Gastroesophageal sphincter (tissue), 4 donors: ENCODE data around the gene PSORS1C2. TPM values are rescaled to one million over a fixed set of nuclear protein-coding genes. Genes with fewer than 3 reads are reported as not detected.

Experiments
- ATAC-seq: fragments of 150-250 bp; one replicate; pipeline ENCODE4 v1.9.1; 2016; ENCODE audit warnings: mild to moderate bottlenecking, moderate library complexity
- H3K27ac ChIP-seq, 4 donors: fragments of 200-600 bp; sonication (generic) in 3 of 4; 1 replicate in 3 of 4; 2 replicates in 1 of 4; pipeline ENCODE4 v1.5.1; 2016 to 2019
- H3K27me3 ChIP-seq: fragments of 200-600 bp; sonication (generic); one replicate; pipeline ENCODE4 v1.5.1; 2019
- H3K36me3 ChIP-seq, 2 donors: fragments of 200-600 bp; sonication (generic); one replicate each; pipeline ENCODE4 v1.5.1; 2019; ENCODE audit warnings: control low read depth in 1 of 2
- H3K4me1 ChIP-seq, 3 donors: fragments of 200-600 bp; sonication (generic); 1 replicate in 2 of 3; 2 replicates in 1 of 3; pipeline ENCODE4 v1.5.1; 2016 to 2019; ENCODE audit warnings: control low read depth in 2 of 3
- H3K4me3 ChIP-seq, 2 donors: fragments of 200-600 bp; sonication (generic); one replicate each; pipeline ENCODE4 v1.5.1; 2019; ENCODE audit warnings: mild to moderate bottlenecking in 1 of 2, moderate library complexity in 1 of 2
- H3K9me3 ChIP-seq, 3 donors: fragments of 200-600 bp; sonication (generic); one replicate each; pipeline ENCODE4 v1.5.1; 2017 to 2019; ENCODE audit warnings: control low read depth in 2 of 3
- CTCF ChIP-seq, 4 experiments: fragments of 200-600 bp in 2 of 4; fragments of 450-650 bp in 2 of 4; sonication (generic) in 1 of 4; IDR thresholded peaks; one replicate each; pipeline ENCODE4 v1.5.1; 2017 to 2019; ENCODE audit warnings: antibody characterized with exemption in 4 of 4, mild to moderate bottlenecking in 2 of 4, moderate library complexity in 2 of 4
- EP300 ChIP-seq: sonication (generic); formaldehyde crosslinking; IDR thresholded peaks from one replicate; pipeline ENCODE4 v1.6.1; 2017; ENCODE audit warnings: antibody characterized with exemption, mild to moderate bottlenecking
- POLR2A ChIP-seq, 2 donors: fragments of 450-650 bp; IDR thresholded peaks; one replicate each; pipeline ENCODE4 v1.6.1; 2017; ENCODE audit warnings: antibody characterized with exemption in 2 of 2, mild to moderate bottlenecking in 2 of 2, moderate library complexity in 1 of 2
- POLR2AphosphoS5 ChIP-seq: sonication (generic); formaldehyde crosslinking; IDR thresholded peaks from one replicate; pipeline ENCODE4 v1.6.1; 2017; ENCODE audit warnings: antibody characterized with exemption
- WGBS, 2 donors: methylation state at CpG; one replicate each; pipeline ENCODE4 v1.1.5; 2018; ENCODE audit warnings: low coverage in 1 of 2; 5-methylcytosine and 5-hydroxymethylcytosine counted together
- total RNA-seq, 4 donors: library from RNA; depleted of rRNA; stranded (reverse); fragments of >200 nt; gene quantifications; one replicate each; pipeline ENCODE4 v1.1.0, GENCODE V29; 2016

Gene PSORS1C2
- total RNA-seq, 4 donors from 2014 or later: not detected

DNA sequence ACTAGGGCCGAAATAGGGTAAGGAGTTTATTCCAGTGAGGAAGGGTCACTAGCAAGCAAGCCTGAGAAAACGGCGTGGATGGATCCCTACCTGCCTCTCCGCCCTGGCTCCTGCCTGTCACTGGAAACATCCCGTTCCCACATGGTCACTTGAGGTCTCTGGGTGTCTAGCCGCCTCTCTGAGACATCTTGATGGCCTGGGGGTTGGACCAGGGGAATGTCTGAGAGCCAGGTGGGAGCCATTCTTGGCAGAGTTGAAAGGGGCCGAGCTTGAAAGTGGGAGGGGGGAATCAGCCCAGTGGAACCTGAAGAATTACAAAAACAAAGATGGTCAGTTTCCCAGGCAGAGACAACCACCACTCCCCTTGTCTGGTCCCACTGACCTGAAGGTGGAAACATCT lies 17.8 kb upstream of the PSORS1C2 start:
- H3K36me3 ChIP-seq: peaks cover 0 to 30% of the 10 kb centered on the region in 2 donors
- peaks cover 0 to 27% (median 14%) of the 10 kb centered on the region in 3 donors for H3K4me1 ChIP-seq
- 40 to 83% methylated on average over 1 to 7 of the region's 7 CpGs for WGBS, 2 donors
- TF ChIP-seq CTCF (IDR thresholded peaks at IDR 0.05) (no peak), POLR2AphosphoS5 (no peak), EP300 (no peak)
- no peaks in the 10 kb centered on the region for H3K27me3 ChIP-seq
- H3K27ac ChIP-seq: no peak overlapping the region
- no peaks in the 10 kb centered on the region for H3K9me3 ChIP-seq
- H3K4me3 ChIP-seq: no peak overlapping the region
- ATAC-seq: no peak

DNA sequence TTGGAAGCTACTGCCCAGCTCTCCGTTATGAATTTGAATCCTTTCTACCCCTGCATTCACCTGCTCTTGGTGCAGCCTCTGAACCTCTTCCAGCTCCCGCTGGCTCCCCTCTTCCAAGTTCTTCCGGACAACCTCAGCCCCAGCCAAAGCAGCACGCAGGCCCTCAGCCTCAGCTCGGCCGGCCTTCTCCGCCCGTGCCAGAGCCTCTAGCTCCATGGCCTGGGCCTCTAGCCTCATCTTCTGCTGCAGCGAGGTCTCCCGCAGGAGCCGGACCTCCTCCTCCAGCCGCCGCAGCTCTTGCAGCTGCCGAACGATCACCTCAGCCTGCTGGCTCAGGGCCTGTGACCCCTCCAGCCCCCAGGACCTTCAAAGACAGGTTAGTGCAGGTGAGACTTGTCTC lies 15.6 kb upstream of the PSORS1C2 start:
- WGBS, 2 donors: 87 to 100% methylated on average over 2 to 11 of the region's 15 CpGs
- no peak overlapping the region for H3K27ac ChIP-seq
- peaks cover 0 to 21% (median 11%) of the 10 kb centered on the region in 3 donors for H3K4me1 ChIP-seq
- peaks cover 0 to 49% of the 10 kb centered on the region in 2 donors for H3K36me3 ChIP-seq
- H3K4me3 ChIP-seq: no peak overlapping the region
- H3K9me3 ChIP-seq: no peaks in the 10 kb centered on the region
- no peak for ATAC-seq
- H3K27me3 ChIP-seq: no peaks in the 10 kb centered on the region
- TF ChIP-seq POLR2AphosphoS5 (no peak), CTCF (IDR thresholded peaks at IDR 0.05) (no peak), POLR2A (IDR thresholded peaks at IDR 0.05) (no peak), EP300 (no peak)

DNA sequence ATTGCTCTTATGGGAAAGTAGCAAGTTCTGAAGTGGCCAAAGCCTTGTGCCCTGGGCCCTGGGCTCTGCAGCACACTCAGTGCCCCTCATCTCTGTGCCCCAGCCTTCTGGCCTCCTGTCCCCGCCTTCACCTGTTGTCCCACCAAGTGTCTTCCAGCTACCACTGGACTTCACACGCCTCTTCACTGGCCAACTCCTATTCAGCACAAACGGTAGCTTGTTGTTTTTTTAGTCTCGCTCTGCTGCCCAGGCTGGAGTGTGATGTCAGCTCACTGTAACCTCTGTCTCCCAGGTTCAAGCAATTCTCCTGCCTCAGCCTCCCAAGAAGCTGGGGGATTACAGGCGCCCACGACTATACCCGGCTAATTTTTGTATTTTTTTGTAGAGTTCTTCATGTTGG lies 13.9 kb upstream of the PSORS1C2 start:
- H3K4me3 ChIP-seq: no peak overlapping the region
- ATAC-seq: no peak

GRCh38 chr6:31149827-31150447 lies 11.1 kb upstream of the PSORS1C2 start:
- Histone ChIP-seq H3K4me1 (no peaks in the 10 kb centered on the region), H3K4me3 (no peak overlapping the region), H3K27ac (no peak overlapping the region), H3K36me3 (peaks cover 0 to 72% of the 10 kb centered on the region in 2 donors), H3K27me3 (no peaks in the 10 kb centered on the region), H3K9me3 (no peaks in the 10 kb centered on the region)
- no peak for ATAC-seq
- WGBS, 2 donors: 87 to 93% methylated on average over 3 of the region's 6 CpGs
- TF ChIP-seq POLR2A (IDR thresholded peaks at IDR 0.05): no peak
- TF ChIP-seq POLR2AphosphoS5: no peak
- no peak for TF ChIP-seq EP300
- no peak for TF ChIP-seq CTCF (IDR thresholded peaks at IDR 0.05)

More for the DNA sequence above, 13.9 kb upstream of the PSORS1C2 start:
- WGBS, 2 donors: 90 to 95% methylated on average over 3 to 7 of the region's 7 CpGs
- peaks cover 0 to 12% (median 5%) of the 10 kb centered on the region in 3 donors for H3K4me1 ChIP-seq
- no peak overlapping the region for H3K27ac ChIP-seq
- H3K9me3 ChIP-seq: no peaks in the 10 kb centered on the region
- H3K27me3 ChIP-seq: no peaks in the 10 kb centered on the region
- H3K36me3 ChIP-seq: peaks cover 0 to 63% of the 10 kb centered on the region in 2 donors
- TF ChIP-seq EP300 (no peak), POLR2AphosphoS5 (no peak), POLR2A (IDR thresholded peaks at IDR 0.05) (no peak), CTCF (IDR thresholded peaks at IDR 0.05) (no peak)

GRCh38 chr6:31145386-31145785 lies 6.5 kb upstream of the PSORS1C2 start:
- H3K27ac ChIP-seq: no peak overlapping the region
- no peak for ATAC-seq

More at GRCh38 chr6:31145386-31145785, 6.5 kb upstream of the PSORS1C2 start:
- H3K9me3 ChIP-seq: no peaks in the 10 kb centered on the region
- H3K4me1 ChIP-seq: peaks cover 0 to 16% (median 0%) of the 10 kb centered on the region in 3 donors
- H3K4me3 ChIP-seq: no peak overlapping the region
- WGBS, 2 donors: 92% methylated on average over 6 to 8 of the region's 10 CpGs
- no peak for TF ChIP-seq POLR2A (IDR thresholded peaks at IDR 0.05)
- TF ChIP-seq EP300: no peak
- TF ChIP-seq POLR2AphosphoS5: no peak
- no peak for TF ChIP-seq CTCF (IDR thresholded peaks at IDR 0.05)
- peaks cover 0 to 71% of the 10 kb centered on the region in 2 donors for H3K36me3 ChIP-seq
- no peaks in the 10 kb centered on the region for H3K27me3 ChIP-seq
